K562 (cell line): ENCODE measurements around the gene AUNIP. TPM values are rescaled to one million over a fixed set of nuclear protein-coding genes. Genes with fewer than 3 reads are reported as not detected.

Experiments
- CBX3 ChIP-seq, 2 experiments: IDR thresholded peaks; 1 replicate in 1 of 2; 2 replicates in 1 of 2; pipeline ENCODE4 v1.6.1; 2012; ENCODE audit warnings: inconsistent platforms in 2 of 2, low read length in 2 of 2, borderline replicate concordance in 1 of 2, control low read depth in 1 of 2
- CHD2 ChIP-seq: IDR thresholded peaks from 2 replicates; pipeline ENCODE4 v1.6.1; 2011; ENCODE audit warnings: low read depth, low read length
- CHD4 ChIP-seq: fragments of 200-600 bp; sonication (generic); IDR thresholded peaks from 3 replicates; pipeline ENCODE4 v1.6.1; 2012; ENCODE audit warnings: low read depth, mild to moderate bottlenecking, mixed read lengths, low read length, inconsistent platforms; ENCODE audit not compliant: insufficient read depth, insufficient replicate concordance, poor library complexity, severe bottlenecking
- FOXA1 ChIP-seq: fragments of 450-650 bp; IDR thresholded peaks from 2 replicates; pipeline ENCODE4 v1.6.1; 2016; ENCODE audit warnings: mild to moderate bottlenecking, borderline replicate concordance
- KDM1A ChIP-seq, 2 experiments: fragments of 450-650 bp; IDR thresholded peaks; 2 replicates each; pipeline ENCODE4 v1.6.1; 2016; ENCODE audit warnings: mild to moderate bottlenecking in 2 of 2
- MCM7 ChIP-seq, 2 experiments: fragments of 450-650 bp; IDR thresholded peaks; 2 replicates each; pipeline ENCODE4 v1.6.1; 2016 to 2018
- PHB2 ChIP-seq: fragments of 450-650 bp; IDR thresholded peaks from 2 replicates; pipeline ENCODE4 v1.6.1; 2017; ENCODE audit warnings: low read depth
- PHF20 ChIP-seq: fragments of 450-650 bp; IDR thresholded peaks from 2 replicates; pipeline ENCODE4 v1.6.1; 2018; ENCODE audit not compliant: partially characterized antibody
- PHF21A ChIP-seq: fragments of 450-650 bp; IDR thresholded peaks from 2 replicates; pipeline ENCODE4 v1.6.1; 2017; ENCODE audit warnings: low read depth, borderline replicate concordance
- POLR3A ChIP-seq: IDR thresholded peaks from 2 replicates; pipeline ENCODE4 v1.6.1; 2011; ENCODE audit warnings: borderline replicate concordance, mild to moderate bottlenecking, moderate library complexity; ENCODE audit not compliant: insufficient read length, insufficient read depth; ENCODE audit errors: extremely low read depth
- SFPQ ChIP-seq: fragments of 200-400 bp; formaldehyde crosslinking; IDR thresholded peaks from 2 replicates; pipeline ENCODE4 v1.6.1; 2017; ENCODE audit warnings: mild to moderate bottlenecking, low read depth, low read length, moderate library complexity
- SMARCB1 ChIP-seq: IDR thresholded peaks from 2 replicates; pipeline ENCODE4 v1.6.1; 2011; ENCODE audit warnings: improper control_type of control experiment, low read depth; ENCODE audit not compliant: insufficient read length
- SNAPC5 ChIP-seq: fragments of 250-450 bp; sonication (Bioruptor Pico); IDR thresholded peaks from 2 replicates; pipeline ENCODE4 v1.8.0; 2021; ENCODE audit warnings: moderate library complexity, mild to moderate bottlenecking, inconsistent platforms
- SP1 ChIP-seq: sonication (generic); formaldehyde crosslinking; IDR thresholded peaks from 2 replicates; pipeline ENCODE4 v1.8.1; 2022; ENCODE audit warnings: mild to moderate bottlenecking, missing genetic modification reagents
- STAT6 ChIP-seq: sonication (generic); formaldehyde crosslinking; IDR thresholded peaks from 2 replicates; pipeline ENCODE4 v1.8.1; 2023; ENCODE audit warnings: mild to moderate bottlenecking, missing genetic modification reagents
- TCFL5 ChIP-seq: fragments of 250-450 bp; sonication (Bioruptor Pico); conservative IDR thresholded peaks from 2 replicates; pipeline ENCODE4 v1.6.1; 2021; ENCODE audit warnings: mild to moderate bottlenecking, moderate library complexity, matching md5 sums
- USF1 ChIP-seq: sonication (generic); formaldehyde crosslinking; IDR thresholded peaks from 2 replicates; pipeline ENCODE4 v1.9.0; 2022; ENCODE audit warnings: mild to moderate bottlenecking, missing genetic modification reagents
- YBX1 ChIP-seq: fragments of 450-650 bp; IDR thresholded peaks from 2 replicates; pipeline ENCODE4 v1.7.1; 2016; ENCODE audit warnings: mild to moderate bottlenecking
- ZBED1 ChIP-seq: IDR thresholded peaks from 2 replicates; pipeline ENCODE4 v1.6.1; 2014
- ZNF121 ChIP-seq: sonication (generic); formaldehyde crosslinking; conservative IDR thresholded peaks from 2 replicates; pipeline ENCODE4 v1.8.0; 2022; ENCODE audit warnings: missing genetic modification reagents
- ZNF232 ChIP-seq: sonication (generic); formaldehyde crosslinking; IDR thresholded peaks from 2 replicates; pipeline ENCODE4 v1.8.0; 2022; ENCODE audit warnings: mild to moderate bottlenecking, missing genetic modification reagents
- ZNF639 ChIP-seq, 2 experiments: fragments of 200-800 bp in 1 of 2; sonication (Bioruptor generic) in 1 of 2; sonication (generic) in 1 of 2; formaldehyde crosslinking in 1 of 2; IDR thresholded peaks in 1 of 2; conservative IDR thresholded peaks in 1 of 2; 2 replicates each; pipeline versions ENCODE4 v1.5.0 to v1.6.1; 2016 to 2020; ENCODE audit warnings: missing compliant biosample characterization in 1 of 2, missing genetic modification characterization in 1 of 2, missing genetic modification reagents in 1 of 2
- ZNF707 ChIP-seq: fragments of 250-450 bp; sonication (Bioruptor Pico); conservative IDR thresholded peaks from 2 replicates; pipeline ENCODE4 v1.8.0; 2022; ENCODE audit warnings: inconsistent platforms, mild to moderate bottlenecking, moderate library complexity
- polyA plus RNA-seq, 8 experiments: library from polyadenylated mRNA; depleted of rRNA in 4 of 8; stranded (reverse) in 5 of 8; unstranded in 3 of 8; fragments of >200 nt; fragmentation: Nextera tagmentation in 2 of 8; fragmentation: Illumina TruSeq in 1 of 8; extraction: Ambion mirVana in 2 of 8; extraction: Trizol in 1 of 8; gene quantifications; 2 replicates each; pipeline versions ENCODE4 v1.2.1 to v1.2.3, GENCODE V29; 2011 to 2014; ENCODE audit warnings: inconsistent platforms in 1 of 8, missing spikeins in 1 of 8
- total RNA-seq, 7 experiments: library from RNA; depleted of rRNA in 6 of 7; stranded (reverse); fragments of >200 nt in 6 of 7; fragmentation: Illumina TruSeq in 2 of 7; extraction: Trizol in 2 of 7; gene quantifications; 2 replicates each; pipeline versions ENCODE4 v1.2.1 to v1.2.3, GENCODE V29; 2011 to 2021; ENCODE audit warnings: low replicate concordance in 1 of 7

AUNIP gene
- total and polyA plus RNA-seq, 9 of the 15 experiments (the other 6 are each of a cell fraction or from before 2014, with no cell fraction given): 12.1 to 53.8 (median 47.1) TPM

DNA sequence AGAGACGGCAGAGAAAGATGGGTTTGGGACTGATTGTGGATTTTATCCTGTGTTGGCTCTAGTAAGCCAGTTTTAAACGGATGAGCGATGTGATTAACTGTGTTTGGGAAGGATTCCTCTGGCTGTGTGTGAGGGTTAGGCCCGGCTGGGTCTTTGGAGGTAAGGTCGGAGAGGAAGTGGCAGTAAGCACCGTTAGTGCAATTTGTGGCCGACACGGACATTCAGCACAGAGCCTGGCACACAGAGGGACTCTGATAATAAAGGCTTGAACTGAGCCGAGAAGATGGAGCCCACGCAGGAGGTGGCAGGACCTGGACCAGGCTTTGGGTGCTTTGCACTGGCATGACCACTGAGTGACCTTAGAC lies 38.2 kb downstream of the AUNIP start (continued):
- TF ChIP-seq POLR3A (no peak), SMARCB1 (no peak), CHD4 (no peak), SP1 (CRISPR knock-in tag) (0 out of 2 replicates have a peak, but pooled peaks have one; percentile 26), MCM7 (IDR thresholded peaks at IDR 0.05) (no peak), KDM1A (IDR thresholded peaks at IDR 0.05) (no peak), FOXA1 (no peak), ZNF232 (CRISPR knock-in tag) (no peak), ZNF707 (CRISPR knock-in tag) (no peak), YBX1 (no peak), ZBED1 (no peak), CBX3 (IDR thresholded peaks at IDR 0.05; ENCODE audit: borderline replicate concordance in 1 of 2, low read length in 2 of 2) (no peak), ZNF639 (CRISPR knock-in tag; conservative IDR thresholded peaks at IDR 0.05 in 1 of 2, IDR thresholded peaks at IDR 0.05 in 1 of 2) (no peak), PHF21A (no peak), TCFL5 (CRISPR knock-in tag) (no peak), SNAPC5 (no peak), ZNF121 (no peak), STAT6 (CRISPR knock-in tag) (no peak), SFPQ (no peak), CHD2 (no peak), PHB2 (peak; percentile 53; the same call in 1 of the 2 replicates), PHF20 (no peak), USF1 (CRISPR knock-in tag) (no peak; the same call in 1 of the 2 replicates)
